NOMO-1 treated with dmso at 0.1 percent for 144 hours (cell line): ENCODE measurements around the gene CRYBG1.
"Not testable (repeated sequence)": the region's sequence is repeated elsewhere in the genome, so short reads cannot be mapped to it uniquely, and the experiment has no call there.

ENCODE experiments used
- DNase-seq: peaks from one replicate; lab custom pipeline; 2025; ENCODE audit not compliant: unreplicated experiment; lab: John Stamatoyannopoulos, UW

CRYBG1 gene

DNA sequence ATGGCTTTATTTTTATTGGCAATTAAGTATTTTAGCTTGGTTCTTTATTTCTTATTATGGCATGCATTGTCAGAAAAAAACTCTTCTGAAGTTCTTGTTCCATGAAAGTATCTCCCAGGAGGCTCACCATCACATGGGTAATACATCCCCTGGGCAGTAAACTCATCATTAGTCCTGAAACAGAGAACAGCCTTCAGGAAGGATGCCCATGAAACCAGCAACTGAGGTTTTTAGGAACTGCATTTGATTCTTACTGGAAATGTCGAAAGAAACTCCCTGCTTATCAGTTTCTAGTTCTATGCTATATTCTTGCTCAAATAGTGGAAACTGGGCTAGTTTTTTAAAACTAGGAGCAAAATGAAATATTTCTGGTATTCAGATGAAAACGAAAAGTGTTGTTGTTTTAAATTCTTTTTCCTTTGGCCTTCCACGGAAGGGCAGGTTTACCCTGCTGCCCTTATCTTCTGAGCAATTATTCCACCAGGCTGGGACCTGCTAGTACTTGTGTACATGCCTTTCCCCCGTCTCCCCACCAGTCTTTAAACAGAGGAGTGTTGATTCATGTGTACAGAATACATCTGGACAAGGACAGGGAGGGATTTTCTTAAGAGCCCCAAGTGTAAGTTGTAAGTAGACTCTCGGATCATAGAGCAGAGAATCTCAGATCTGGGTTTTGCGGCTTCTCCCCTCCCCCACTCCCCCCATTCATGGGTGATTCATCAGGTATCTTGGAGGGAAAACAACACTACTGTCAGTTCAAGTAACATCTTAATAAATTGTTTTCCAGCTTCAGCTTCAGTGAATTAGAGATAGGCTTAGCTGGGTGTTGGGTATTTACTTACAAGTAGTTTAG lies 187.3 kb downstream of the CRYBG1 start:
- DNase-seq: no peak

DNA sequence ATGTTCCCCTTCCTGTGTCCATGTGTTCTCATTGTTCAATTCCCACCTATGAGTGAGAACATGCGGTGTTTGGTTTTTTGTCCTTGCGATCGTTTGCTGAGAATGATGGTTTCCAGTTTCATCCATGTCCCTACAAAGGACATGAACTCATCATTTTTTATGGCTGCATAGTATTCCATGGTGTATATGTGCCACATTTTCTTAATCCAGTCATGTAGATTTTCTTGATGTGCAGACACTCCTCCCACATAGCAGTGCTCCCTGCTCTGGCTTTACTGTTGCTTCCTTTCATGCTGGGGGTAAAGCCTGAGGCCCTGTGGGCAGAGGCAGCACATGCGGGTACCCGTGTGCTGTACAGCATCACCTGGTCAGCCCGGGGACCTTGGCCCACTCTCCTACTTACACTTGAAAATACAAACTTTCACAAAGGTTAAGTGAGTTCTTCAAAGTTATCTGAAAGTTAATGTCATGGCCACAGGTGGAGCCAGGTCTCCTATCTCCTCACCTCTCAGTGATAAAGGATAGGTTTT lies 188.5 kb downstream of the CRYBG1 start:
- DNase-seq: not testable (repeated sequence)

DNA sequence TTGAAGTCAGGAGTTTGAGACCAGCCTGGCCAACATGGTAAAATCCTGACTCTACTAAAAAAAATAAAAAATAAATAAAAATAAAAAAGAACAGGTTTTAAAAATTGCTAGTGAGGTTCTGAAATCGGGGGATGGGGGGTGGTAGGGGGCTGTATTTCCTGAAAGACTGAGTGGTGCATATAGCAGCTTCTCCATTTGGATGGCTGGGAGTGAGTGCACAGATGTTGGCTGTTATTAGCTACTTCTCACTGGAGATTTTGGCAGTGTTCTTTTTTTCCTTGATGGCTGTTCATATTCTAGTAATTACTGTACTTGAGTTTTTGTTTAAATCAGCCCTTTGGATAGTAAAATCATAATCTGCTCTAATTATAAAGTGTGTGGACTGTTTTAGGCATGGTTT lies 189.0 kb downstream of the CRYBG1 start:
- DNase-seq: no peak

DNA sequence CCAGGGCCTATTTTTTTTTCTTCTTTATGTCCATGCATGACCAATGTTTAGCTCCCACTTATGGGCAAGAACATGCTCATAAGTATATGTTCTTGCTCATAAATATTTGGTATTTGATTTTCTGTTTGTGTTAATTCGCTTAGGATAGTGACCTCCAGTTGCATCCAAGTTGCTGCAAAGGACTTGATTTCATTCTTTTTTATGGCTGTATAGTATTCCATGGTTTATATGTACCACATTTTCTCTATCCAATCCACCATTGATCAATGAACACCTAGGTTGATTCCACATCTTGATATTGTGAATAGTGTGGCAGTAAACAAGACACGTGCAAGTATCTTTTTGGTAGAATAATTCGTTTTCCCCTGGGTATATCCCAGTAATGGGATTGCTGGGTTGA lies 190.6 kb downstream of the CRYBG1 start:
- no peak for DNase-seq

DNA sequence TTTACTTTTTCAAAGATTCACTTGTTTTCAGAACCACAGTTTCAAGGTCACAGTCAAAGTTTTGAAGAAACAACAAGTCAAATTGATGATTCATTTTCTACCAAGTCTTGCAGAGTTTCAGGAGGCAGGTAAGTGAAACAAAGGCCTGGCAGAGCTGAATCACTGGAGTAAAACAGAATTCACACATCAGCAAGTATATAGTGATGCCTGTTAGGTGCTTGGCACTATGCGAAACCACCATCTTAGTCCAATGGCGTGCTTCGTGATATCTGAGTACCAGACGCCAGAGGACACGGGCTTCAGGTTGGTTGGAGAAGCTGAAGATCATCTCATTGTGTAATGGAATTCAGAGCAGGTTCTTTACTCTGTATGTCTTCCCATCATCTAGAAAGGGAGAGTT lies 192.9 kb downstream of the CRYBG1 start:
- no peak for DNase-seq

DNA sequence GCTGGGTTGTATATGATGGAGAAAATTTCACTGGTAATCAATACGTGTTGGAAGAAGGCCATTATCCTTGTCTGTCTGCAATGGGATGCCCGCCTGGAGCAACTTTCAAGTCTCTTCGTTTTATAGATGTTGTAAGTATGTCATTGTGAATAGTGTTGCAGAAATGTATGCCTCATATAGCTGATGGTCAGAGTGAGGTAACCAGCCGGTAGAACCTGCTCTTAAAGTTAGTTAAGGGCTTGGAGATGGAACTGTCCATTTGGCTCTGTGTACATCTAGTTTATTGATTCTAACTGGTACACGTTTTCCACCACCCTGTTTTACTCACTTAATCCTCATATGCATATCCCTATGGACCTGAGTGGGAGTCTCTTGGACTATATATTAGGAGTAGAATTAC lies 195.2 kb downstream of the CRYBG1 start:
- no peak for DNase-seq

DNA sequence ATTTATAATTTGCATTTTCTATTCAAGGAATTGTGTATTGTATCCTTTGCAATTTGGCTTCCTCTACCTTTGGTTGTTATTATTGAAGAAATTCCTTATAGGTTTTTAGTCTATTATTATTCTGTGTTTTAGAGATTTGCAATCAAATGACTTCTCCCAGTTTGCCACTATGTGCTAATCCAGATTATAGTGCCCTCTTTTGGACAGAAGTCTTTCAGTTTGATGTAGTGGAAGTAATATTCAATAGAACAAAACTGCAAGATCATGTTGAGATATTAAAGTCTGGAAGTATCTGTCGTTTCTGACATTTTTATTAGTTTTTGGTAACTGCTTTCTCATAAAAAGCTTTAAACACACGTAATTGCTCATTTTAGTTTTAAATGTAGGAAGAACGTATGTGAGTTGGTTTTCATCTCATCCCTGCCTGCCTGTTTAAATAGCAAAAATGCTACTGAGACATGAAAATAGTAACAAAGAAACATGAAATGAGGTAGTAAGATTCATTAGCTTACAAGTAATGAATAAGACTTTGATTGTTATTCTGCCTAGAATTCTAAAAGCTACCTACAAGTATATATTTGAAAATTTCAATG lies 195.9 kb downstream of the CRYBG1 start:
- DNase-seq: no peak

DNA sequence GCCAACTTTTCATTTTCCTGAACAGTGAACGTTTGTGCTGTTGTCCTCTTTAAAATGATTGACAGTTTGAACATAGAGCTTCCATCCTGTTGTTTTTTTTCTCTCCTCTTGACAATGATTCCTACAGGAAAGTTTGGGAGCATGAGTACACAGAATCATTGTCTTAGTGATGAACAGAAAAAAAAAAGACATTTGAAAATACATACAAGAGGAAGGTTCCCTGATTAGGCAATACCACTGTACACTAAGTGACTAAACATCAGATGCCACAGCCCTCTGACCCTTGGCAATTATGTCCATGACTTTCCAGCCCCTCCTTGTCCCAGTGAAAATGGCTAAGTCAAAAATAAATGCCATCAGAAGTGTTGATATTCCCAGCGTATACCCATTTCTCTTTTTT lies 197.3 kb downstream of the CRYBG1 start:
- DNase-seq: no peak

DNA sequence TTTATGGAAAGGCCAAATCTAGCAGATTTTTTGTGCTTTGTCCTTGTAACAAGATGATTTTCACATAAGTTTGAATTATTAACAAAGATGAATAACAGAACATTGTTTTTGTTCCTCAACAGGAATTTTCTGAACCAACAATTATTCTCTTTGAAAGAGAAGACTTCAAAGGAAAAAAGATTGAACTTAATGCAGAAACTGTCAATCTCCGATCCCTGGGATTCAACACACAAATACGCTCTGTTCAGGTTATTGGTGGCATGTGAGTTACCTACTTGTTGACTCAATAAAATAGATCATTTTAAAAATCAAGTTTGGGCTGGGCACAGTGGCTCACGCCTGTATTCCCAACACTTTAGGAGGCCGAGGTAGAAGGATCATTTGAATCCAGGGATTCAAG lies 197.8 kb downstream of the CRYBG1 start:
- no peak for DNase-seq

DNA sequence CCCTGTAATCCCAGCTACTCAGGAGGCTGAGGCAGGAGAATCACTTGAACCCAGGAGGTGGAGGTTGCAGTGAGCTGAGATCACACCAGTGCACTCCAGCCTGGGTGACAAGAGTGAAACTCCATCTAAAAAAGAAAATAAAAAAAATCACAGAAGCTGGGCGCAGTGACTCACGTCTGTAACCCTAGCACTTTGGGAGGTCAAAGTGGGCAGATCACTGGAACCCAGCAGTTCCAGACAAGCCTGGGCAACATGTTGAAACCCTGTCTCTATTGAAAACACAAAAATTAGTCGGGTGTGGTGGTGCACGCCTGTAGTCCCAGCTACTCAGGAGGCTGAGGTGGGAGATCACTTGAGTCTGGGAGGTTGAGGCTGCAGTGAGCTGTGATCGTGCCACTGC lies 199.1 kb downstream of the CRYBG1 start:
- DNase-seq: not testable (repeated sequence)

DNA sequence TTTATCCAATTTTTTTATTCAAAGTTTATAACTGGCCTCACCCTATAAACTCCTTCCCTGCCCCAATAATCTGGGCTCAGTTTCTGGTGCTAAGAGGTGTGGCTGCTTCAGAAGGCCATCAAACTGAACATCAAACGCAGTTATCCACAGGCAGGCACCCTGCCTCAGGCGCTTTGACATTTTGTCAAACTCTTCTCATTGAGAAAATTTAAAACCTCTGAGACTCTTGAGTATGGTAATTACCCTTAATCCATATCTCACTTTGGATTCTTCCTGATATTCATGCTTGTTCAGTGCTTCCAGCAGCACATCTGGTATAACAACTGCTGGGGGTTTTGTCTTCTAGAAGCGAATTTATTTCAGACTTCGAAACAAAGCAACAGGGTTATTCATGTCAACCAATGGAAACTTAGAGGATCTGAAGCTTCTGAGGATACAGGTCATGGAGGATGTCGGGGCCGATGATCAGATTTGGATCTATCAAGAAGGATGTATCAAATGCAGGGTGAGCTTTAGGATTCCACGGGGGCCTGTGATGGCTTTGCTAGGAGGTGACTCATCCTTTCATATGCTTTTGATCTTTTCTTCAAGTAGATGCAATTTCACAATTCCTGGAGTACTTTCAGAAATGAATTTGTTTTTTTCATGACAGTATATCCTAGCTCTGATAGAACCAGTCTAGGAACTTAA lies 200.6 kb downstream of the CRYBG1 start:
- no peak for DNase-seq

DNA sequence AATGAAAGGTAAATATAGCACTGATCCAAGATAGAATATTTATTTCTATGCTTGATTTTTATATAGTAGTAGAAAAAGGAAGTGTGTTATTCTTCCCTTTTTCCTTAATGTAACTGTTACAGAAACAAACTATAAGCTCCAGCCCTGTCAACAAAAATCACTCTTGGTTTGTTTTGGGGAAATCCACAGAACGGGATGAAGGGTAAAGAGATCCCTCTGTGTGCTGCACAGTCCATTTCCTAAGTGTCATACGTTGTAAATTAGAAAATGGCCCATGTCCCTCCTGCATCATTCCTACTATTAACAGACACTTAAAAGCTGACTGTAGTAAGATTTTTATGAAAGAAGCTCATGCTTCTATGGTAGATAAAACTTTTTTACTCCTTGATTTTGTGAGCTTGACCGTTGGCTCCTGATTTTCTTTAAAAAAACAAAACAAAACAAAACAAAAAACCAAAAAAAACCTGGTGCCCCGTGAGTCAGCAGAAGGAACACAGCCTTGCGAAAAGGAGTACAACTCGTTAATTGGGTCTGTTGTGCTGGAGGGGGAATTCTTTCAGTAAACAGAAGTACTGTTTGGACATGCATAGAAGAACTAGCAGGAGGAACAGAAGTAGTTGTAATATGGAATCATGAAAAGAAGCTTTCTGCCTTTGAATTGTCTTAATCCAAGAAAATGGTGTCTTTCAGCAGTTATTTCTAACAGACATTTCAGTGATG lies 201.3 kb downstream of the CRYBG1 start:
- no peak for DNase-seq

DNA sequence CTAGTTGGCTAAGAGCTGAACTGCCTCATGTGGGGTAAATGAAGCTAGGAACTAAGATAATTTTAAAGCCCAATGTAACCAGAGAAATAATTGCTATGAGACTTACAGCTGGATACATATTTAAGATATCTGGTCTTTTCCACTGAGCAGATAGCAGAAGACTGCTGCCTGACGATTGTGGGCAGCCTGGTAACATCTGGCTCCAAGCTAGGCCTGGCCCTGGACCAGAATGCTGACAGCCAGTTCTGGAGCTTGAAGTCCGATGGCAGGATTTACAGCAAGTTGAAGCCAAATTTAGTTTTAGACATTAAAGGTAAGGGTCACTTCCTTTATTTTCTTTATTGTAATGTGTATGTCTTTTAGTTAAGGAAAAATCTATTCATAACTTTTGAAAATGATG lies 203.1 kb downstream of the CRYBG1 start:
- no peak for DNase-seq

DNA sequence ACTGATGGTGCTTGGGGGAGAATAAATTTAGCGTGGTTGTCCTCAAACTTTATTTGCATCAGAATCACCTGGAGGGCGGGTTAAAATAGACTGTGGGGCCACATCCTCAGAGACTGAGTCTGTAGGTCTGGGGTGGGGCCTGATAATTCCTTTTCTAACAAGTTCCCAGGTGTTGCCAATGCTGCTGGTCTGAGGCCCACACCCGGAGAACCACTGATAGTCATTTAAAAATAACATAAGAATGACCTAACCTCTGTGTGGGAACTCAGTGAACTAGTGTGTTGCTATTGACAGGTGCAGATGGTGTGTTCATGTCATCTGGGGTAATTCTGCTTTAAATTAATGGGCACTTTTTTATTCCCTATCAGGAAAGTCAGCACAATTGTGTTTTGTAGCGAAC lies 204.0 kb downstream of the CRYBG1 start:
- DNase-seq: no peak

DNA sequence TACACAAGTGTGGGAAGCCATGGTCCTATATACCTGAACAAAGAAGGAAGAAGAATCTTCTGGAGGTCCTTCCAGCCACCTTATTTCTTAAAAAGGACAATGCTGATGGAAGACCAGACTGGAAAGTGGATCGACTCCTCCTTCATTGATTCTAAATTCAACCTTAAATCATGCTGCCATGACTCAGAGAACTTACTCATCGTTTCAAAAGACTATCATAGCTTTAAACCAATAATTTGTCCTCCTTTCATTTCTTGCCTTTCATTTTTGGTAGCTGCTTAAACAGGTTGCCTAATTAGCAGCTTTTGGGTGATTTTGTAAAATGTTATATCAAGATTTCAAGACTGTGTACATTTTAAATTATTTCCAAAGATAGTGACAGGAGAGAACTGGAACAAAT lies 208.0 kb downstream of the CRYBG1 start:
- no peak for DNase-seq

DNA sequence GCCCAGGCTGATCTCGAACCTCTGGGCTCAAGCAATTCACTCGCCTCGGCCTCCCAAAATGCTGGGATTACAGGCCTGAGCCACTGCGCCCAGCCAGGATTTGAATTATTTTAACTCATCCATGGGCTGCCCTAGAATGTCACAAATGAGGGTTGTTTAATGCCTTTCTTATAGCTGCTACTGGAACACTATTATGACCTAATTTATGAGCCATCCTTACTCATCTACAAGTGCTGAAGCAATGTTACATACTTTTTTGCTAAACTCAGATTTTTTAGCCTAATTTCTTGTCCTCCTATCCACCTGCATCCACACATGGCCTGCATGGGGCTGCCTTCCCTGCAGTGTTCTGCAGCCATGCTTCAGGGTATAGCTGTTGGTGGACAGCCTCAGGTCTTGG lies 208.9 kb downstream of the CRYBG1 start:
- DNase-seq: no peak

DNA sequence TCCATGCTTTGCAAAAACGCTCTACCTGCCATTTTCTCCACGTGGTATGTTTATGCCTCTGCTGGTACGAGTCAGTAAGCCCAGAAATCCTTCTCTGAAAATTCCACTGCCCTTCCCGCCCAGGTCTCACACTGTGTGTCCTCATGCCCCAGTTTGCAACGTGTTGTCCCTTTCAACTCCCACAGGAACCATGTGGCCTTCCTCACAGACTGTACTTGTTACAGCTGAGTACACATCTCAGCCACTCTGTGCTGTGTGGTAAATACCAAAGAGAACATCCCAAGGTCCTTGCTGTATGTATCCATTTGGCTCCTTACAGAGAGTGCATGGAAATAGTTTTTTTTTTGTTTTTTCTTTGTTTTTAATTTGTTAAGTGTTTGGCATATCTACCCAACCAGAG lies 211.9 kb downstream of the CRYBG1 start:
- no peak for DNase-seq

DNA sequence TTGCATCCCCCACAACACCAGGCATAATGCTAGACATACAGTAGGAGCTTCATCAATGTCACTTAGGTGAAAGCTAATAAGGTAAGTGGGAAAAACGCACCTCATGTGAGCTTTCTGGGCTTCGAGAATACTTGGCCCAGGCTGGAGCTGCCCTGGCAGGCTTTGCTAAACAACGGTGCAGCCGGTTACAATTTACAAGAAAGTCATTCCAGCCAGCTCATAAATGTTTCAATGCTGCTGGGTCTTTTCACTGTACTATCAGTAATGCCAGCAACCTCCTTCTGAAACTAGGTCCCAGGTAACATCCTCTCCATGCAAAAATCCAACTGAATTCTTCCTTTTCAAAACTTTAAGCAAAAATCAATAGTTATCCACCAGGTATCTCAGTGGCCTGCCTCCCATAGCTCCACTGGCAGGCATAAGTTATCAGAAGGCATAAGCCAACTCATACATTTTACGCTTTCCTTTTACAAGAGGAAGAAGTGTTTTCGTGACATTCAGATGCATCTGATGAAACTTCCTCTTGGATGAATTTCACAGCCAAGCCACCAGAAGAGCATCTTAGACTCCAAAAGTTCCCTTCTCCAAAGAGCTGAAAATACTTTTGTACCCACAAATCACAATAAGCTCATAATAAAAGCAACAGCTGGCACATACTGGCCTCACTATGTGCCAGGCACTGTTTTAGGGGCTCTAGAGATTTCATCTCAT lies 212.5 kb downstream of the CRYBG1 start:
- DNase-seq: no peak

DNA sequence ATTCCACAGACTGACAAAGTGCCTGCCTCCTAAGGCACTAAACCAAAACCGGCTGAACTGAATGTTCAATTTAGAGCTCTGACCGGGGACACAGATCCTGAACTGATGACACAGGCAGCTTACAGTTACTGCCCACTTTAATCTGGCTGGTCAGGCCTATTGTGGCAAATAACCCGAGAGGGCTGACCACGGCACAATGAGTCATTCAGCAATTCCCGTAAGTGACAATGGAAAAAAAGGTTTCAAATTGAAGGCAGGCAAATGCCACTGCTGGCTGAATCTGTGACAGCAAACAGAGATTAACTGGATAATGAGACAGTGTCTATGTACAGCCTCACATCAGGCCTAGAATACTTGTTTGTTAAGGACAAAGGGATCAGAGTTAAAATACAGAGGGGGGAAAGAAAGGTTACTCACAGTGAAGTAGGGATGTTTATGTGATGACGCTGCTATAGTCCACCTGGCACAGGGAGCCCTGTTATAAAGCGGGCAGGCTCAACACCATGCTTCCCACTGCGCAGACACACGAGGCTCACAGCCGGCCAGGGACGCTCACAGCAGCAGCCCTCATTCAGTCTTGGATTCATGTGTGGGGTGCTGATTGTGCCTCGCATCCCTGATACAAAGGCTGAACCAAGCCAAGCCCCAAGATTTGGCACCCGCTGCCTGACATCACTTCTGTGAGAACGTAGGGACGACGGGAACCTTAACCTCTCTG lies 214.4 kb downstream of the CRYBG1 start:
- DNase-seq: no peak

DNA sequence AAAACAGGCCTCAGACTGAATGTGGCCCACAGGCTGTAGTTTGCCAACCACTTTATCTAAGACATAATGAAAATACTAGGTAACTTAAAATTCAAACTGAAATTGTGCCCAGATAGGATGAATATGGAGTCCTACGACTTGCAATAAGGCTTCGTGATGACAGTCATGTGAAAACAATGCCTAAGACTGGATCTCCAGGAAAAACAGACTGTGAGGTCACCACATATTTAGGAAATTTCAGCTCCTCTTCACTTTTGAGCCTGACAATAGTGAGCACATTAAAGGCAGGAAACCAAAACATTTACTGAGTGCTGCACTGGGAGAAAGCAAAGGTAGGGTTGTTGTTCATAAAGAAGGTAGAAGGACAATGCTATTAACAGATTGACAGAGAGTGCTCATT lies 218.8 kb downstream of the CRYBG1 start:
- no peak for DNase-seq
